HG03159 (cell line): ENCODE data around the gene SNX5.
A peak's percentile ranks its signal among the peaks of the same experiment; 100 is the strongest.

Experiments
- ATAC-seq: cut with Tn5 transposase; IDR thresholded peaks from one replicate; pipeline ENCODE4 v1.9.1; 2021; ENCODE audit warnings: mild to moderate bottlenecking, moderate library complexity; ENCODE audit not compliant: unreplicated experiment

The SNX5 gene

GRCh38 chr20:17919149-17919548 lies 49.4 kb downstream of the SNX5 start:
- ATAC-seq = no peak

- ATAC-seq = no peak
These were observed 50.6 kb downstream of the SNX5 start for GRCh38 chr20:17917832-17918618.

- ATAC-seq = no peak
These were observed 52.1 kb downstream of the SNX5 start for GRCh38 chr20:17916433-17916891.

- ATAC-seq = no peak
These were observed 53.6 kb downstream of the SNX5 start for GRCh38 chr20:17914957-17915356.

GRCh38 chr20:17912916-17913315 lies 55.7 kb downstream of the SNX5 start:
- no peak for ATAC-seq

- no peak for ATAC-seq
These were observed 56.7 kb downstream of the SNX5 start for GRCh38 chr20:17911927-17912326.

GRCh38 chr20:17910828-17911294 lies 57.7 kb downstream of the SNX5 start:
- no peak for ATAC-seq

GRCh38 chr20:17909869-17910321 lies 58.7 kb downstream of the SNX5 start:
- ATAC-seq = no peak

GRCh38 chr20:17905544-17905943 lies 63.0 kb downstream of the SNX5 start:
- no peak for ATAC-seq

GRCh38 chr20:17904027-17904426 lies 64.6 kb downstream of the SNX5 start:
- ATAC-seq = peak; percentile 82

- ATAC-seq = no peak
These were observed 66.0 kb downstream of the SNX5 start for GRCh38 chr20:17902531-17903083.

GRCh38 chr20:17901971-17902370 lies 66.6 kb downstream of the SNX5 start:
- ATAC-seq = no peak

- no peak for ATAC-seq
These were observed 70.0 kb downstream of the SNX5 start for GRCh38 chr20:17898548-17898994.

- no peak for ATAC-seq
These were observed 70.9 kb downstream of the SNX5 start for GRCh38 chr20:17897566-17898307.

GRCh38 chr20:17896771-17897369 lies 71.7 kb downstream of the SNX5 start:
- peak; percentile 41 for ATAC-seq

- ATAC-seq = no peak
These were observed 72.3 kb downstream of the SNX5 start for GRCh38 chr20:17896193-17896723.

GRCh38 chr20:17895641-17896171 lies 72.9 kb downstream of the SNX5 start:
- no peak for ATAC-seq

GRCh38 chr20:17893445-17893844 lies 75.1 kb downstream of the SNX5 start:
- ATAC-seq = no peak

GRCh38 chr20:17892189-17892938 lies 76.2 kb downstream of the SNX5 start:
- no peak for ATAC-seq
